Ovary (tissue), 3 donors: Measurements from ENCODE around the gene CKB.

Experiments
- CTCF ChIP-seq, 3 donors: fragments of 450-650 bp in 2 of 3; fragments of 200-600 bp in 1 of 3; IDR thresholded peaks; one replicate each; pipeline versions ENCODE4 v1.5.1 to v1.8.0; 2016 to 2022; ENCODE audit warnings: antibody characterized with exemption in 3 of 3, mild to moderate bottlenecking in 1 of 3
- EP300 ChIP-seq: sonication (generic); formaldehyde crosslinking; IDR thresholded peaks from one replicate; pipeline ENCODE4 v1.6.1; 2017; ENCODE audit warnings: antibody characterized with exemption
- POLR2A ChIP-seq: fragments of 450-650 bp; IDR thresholded peaks from one replicate; pipeline ENCODE4 v1.6.1; 2017; ENCODE audit warnings: antibody characterized with exemption, mild to moderate bottlenecking, moderate library complexity
- donor health status: DM: no; HTN: no; CAD: no.

GRCh38 chr14:103501041-103501870 is 21.4 kb downstream of the CKB start:
- TF ChIP-seq POLR2A (no peak), CTCF (IDR thresholded peaks at IDR 0.05) (no peak), EP300 (no peak)
